Measurements from ENCODE around the gene ADAMTS14. TPM values are rescaled to one million over a fixed set of nuclear protein-coding genes. Genes with fewer than 3 reads are reported as not detected.

ADAMTS14 gene
- polyA plus RNA-seq, 6 donors from 2014 or later: not detected

DNA sequence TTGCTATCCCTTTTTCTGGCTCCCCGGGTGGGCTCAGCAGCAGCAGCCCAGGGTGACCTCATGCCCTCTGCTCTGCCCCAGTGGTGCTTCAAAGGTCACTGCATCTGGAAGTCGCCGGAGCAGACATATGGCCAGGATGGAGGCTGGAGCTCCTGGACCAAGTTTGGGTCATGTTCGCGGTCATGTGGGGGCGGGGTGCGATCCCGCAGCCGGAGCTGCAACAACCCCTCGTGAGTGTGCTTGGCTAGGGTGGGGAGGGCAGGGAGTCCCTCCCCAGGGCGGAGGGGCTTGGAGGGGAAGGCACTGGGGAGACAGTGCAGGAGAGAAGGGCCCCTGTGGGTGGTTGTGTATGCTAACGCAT lies 66.4 kb downstream of the ADAMTS14 start:
- no peak overlapping the region for H3K4me3 Mint-ChIP-seq
- DNase-seq (no peak), ATAC-seq (ENCODE audit: low read depth in 2 of 2) (no peak)
- no peaks in the 10 kb centered on the region for H3K4me1 Mint-ChIP-seq
- peaks cover 0 to 5% (median 0%) of the 10 kb centered on the region in 3 donors for H3K27me3 Mint-ChIP-seq
- no peaks in the 10 kb centered on the region for H3K36me3 Mint-ChIP-seq
- H3K9me3 Mint-ChIP-seq: no peaks in the 10 kb centered on the region
- no peak overlapping the region for H3K27ac Mint-ChIP-seq

- Mint-ChIP-seq H3K9me3 (peaks cover 0 to 2% (median 0%) of the 10 kb centered on the region in 7 donors), H3K36me3 (no peaks in the 10 kb centered on the region), H3K27ac (no peak overlapping the region), H3K4me3 (no peak overlapping the region), H3K27me3 (peaks cover 0 to 4% (median 0%) of the 10 kb centered on the region in 3 donors), H3K4me1 (no peaks in the 10 kb centered on the region)
- DNase-seq (no peak), ATAC-seq (ENCODE audit: low read depth in 2 of 2) (no peak)
These were observed 68.3 kb downstream of the ADAMTS14 start for GRCh38 chr10:70740406-70741288.

DNA sequence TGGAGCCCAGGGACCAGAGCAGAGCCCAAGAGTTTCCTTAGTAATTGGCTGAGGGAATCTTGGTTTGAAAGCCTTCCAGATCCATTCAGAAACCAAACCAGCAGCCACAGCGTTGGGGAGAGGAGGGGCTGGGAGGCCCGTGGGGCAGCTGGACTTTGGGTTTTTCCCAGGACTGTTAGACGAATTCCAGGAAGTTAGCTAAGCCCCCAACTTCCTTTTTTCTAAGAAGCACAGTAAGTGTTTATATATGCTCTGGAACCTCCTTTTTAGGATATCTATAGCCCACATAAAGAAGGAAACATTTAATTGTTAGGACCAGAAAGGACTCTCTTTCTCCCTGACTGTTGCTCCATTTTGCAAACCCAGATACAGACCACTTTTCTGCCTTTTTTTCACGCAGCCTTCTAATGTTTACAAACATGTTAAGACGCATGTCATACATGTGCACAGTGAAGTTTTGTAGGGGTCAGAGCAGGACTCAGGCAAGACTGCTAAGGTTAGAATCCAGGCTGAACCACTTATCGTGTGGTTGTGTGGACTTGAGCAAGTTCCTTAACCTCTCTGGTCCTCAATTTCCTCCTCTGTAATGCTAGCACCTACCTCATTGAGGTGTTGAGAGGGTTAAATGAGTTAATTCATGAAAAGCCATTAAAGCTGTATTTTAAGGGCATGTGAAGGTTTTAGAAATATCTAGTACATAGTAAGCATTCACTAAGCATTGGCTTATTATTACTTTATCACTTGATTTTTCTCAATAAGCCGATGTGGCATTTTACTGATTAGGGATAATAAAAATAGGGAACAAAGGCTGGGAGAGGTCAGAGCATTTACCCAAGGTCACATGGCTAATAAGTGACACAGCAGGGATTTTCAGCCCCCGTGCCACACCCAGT lies 70.5 kb downstream of the ADAMTS14 start:
- ATAC-seq (ENCODE audit: low read depth in 2 of 2) (no peak), DNase-seq (no peak)
- Mint-ChIP-seq H3K27me3 (no peaks in the 10 kb centered on the region), H3K4me3 (no peak overlapping the region), H3K4me1 (no peaks in the 10 kb centered on the region), H3K36me3 (no peaks in the 10 kb centered on the region), H3K9me3 (peaks cover 0 to 2% (median 0%) of the 10 kb centered on the region in 7 donors), H3K27ac (no peak overlapping the region)

GRCh38 chr10:70743430-70743788 lies 71.1 kb downstream of the ADAMTS14 start:
- no peak overlapping the region for H3K27ac Mint-ChIP-seq
- peaks cover 0 to 2% (median 0%) of the 10 kb centered on the region in 7 donors for H3K9me3 Mint-ChIP-seq
- no peaks in the 10 kb centered on the region for H3K27me3 Mint-ChIP-seq
- no peak for ATAC-seq (ENCODE audit: low read depth in 2 of 2)
- no peak overlapping the region for H3K4me3 Mint-ChIP-seq
- H3K36me3 Mint-ChIP-seq: no peaks in the 10 kb centered on the region
- no peaks in the 10 kb centered on the region for H3K4me1 Mint-ChIP-seq
- DNase-seq: no peak

DNA sequence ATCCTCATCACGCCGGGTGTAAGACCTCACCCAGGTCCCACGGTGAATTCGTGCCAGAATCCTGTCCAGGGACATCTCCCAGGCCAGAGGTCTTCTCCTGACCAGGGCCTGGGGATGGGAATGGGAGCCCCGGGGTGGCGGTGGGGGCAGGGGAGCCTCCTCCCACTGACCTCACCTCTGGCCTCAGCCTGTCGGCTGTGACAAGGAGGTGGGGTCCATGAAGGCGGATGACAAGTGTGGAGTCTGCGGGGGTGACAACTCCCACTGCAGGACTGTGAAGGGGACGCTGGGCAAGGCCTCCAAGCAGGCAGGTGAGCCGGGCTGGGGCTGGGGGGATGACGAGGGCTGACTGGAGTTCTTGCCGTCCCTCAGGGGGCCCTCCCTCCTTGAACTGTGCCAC lies 71.6 kb downstream of the ADAMTS14 start:
- H3K36me3 Mint-ChIP-seq: no peaks in the 10 kb centered on the region

DNA sequence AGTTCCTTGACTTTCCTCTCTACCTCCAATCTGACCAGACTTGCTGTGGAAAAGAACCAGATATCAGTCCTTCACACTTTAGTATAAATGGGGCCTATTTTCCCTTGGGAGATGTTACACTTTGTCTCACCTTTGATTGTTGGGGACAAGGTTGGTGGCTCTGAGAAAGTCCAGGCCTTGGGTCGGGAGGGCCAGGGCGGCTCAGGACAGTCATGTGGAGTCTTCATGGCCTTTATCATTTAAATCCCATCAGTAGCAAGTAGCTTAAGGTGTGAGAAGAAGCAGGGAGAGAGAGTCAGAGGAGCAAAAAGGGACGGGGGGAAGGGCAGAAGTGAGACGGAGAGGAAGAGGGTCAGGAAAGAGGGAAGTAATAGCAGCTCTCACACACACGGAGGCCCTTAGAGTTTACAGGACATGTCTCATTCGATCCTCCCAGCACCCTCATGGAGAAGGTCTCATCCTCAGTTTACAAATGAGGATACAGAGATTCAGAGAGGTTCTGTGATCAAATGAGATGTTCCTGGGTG lies 72.4 kb downstream of the ADAMTS14 start:
- no peak overlapping the region for H3K27ac Mint-ChIP-seq
- no peak for ATAC-seq (ENCODE audit: low read depth in 2 of 2)

More for the DNA sequence above, 71.6 kb downstream of the ADAMTS14 start:
- no peak for ATAC-seq (ENCODE audit: low read depth in 2 of 2)
- peaks cover 0 to 2% (median 0%) of the 10 kb centered on the region in 7 donors for H3K9me3 Mint-ChIP-seq
- no peak overlapping the region for H3K27ac Mint-ChIP-seq
- H3K4me1 Mint-ChIP-seq: no peaks in the 10 kb centered on the region
- H3K4me3 Mint-ChIP-seq: no peak overlapping the region
- no peak for DNase-seq
- H3K27me3 Mint-ChIP-seq: no peaks in the 10 kb centered on the region

GRCh38 chr10:70745555-70745954 lies 73.2 kb downstream of the ADAMTS14 start:
- ATAC-seq (ENCODE audit: low read depth in 2 of 2): no peak
- no peaks in the 10 kb centered on the region for H3K4me1 Mint-ChIP-seq

More for the DNA sequence above, 72.4 kb downstream of the ADAMTS14 start:
- Mint-ChIP-seq H3K4me1 (no peaks in the 10 kb centered on the region), H3K9me3 (peaks cover 0 to 2% (median 0%) of the 10 kb centered on the region in 7 donors), H3K36me3 (no peaks in the 10 kb centered on the region), H3K4me3 (no peak overlapping the region), H3K27me3 (peaks cover 0 to 8% (median 0%) of the 10 kb centered on the region in 3 donors)
- DNase-seq: no peak

DNA sequence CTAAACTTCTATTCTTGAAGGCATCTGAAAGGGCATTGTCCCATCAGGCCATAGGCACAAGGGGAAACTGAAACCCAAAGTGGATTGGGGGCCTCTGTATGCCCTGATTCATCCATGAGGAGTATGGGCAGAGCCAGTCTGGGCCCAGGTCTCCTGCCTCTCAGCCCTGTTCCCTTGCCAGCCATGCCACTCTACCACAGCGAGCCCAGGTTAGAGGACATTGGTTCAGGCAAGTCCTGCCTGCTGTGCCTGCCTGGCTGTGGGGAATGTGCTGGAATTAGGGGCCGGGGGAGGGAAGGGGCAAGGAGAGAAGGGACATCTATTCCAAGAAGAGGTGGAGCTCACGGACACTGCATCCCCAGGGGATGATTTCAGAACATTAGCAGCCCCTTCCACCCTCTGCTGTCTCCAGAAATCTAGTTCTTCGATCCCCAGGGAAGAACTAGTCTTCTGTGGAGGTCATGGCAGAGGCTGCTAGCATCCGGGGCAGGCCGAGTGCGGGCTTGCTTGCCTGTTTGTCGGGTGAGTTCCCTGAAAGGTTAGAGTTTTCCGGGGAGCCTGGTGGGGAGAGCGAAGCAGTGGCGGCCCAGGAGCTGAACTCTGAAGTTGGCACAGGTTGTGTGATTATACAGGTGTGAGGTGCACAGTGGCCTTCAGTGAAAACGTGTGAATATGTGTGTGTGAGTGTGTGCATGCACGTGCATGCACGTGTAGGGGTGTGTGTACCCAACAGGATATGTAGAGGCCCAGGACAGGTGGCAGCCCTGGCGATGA lies 75.1 kb downstream of the ADAMTS14 start:
- no peak overlapping the region for H3K4me3 Mint-ChIP-seq
- DNase-seq (no peak), ATAC-seq (ENCODE audit: low read depth in 2 of 2) (no peak)
- H3K27me3 Mint-ChIP-seq: peaks cover 0 to 8% (median 0%) of the 10 kb centered on the region in 3 donors
- no peak overlapping the region for H3K27ac Mint-ChIP-seq
- H3K9me3 Mint-ChIP-seq: peaks cover 0 to 2% (median 0%) of the 10 kb centered on the region in 7 donors
- no peaks in the 10 kb centered on the region for H3K36me3 Mint-ChIP-seq
- H3K4me1 Mint-ChIP-seq: no peaks in the 10 kb centered on the region

More at GRCh38 chr10:70745555-70745954, 73.2 kb downstream of the ADAMTS14 start:
- no peak overlapping the region for H3K27ac Mint-ChIP-seq
- DNase-seq: no peak
- peaks cover 0 to 2% (median 0%) of the 10 kb centered on the region in 7 donors for H3K9me3 Mint-ChIP-seq
- H3K36me3 Mint-ChIP-seq: no peaks in the 10 kb centered on the region
- H3K27me3 Mint-ChIP-seq: peaks cover 0 to 8% (median 0%) of the 10 kb centered on the region in 3 donors
- H3K4me3 Mint-ChIP-seq: no peak overlapping the region

- Mint-ChIP-seq H3K36me3 (no peaks in the 10 kb centered on the region), H3K4me1 (no peaks in the 10 kb centered on the region), H3K27ac (peak overlapping the region in 1 of 6 donors; percentile 33), H3K4me3 (peak overlapping the region in 1 of 8 donors; percentile 49), H3K9me3 (peaks cover 0 to 2% (median 0%) of the 10 kb centered on the region in 7 donors), H3K27me3 (peaks cover 0 to 8% (median 0%) of the 10 kb centered on the region in 3 donors)
- no peak for ATAC-seq (ENCODE audit: low read depth in 2 of 2)
- DNase-seq: no peak
These were observed 76.0 kb downstream of the ADAMTS14 start for GRCh38 chr10:70748305-70748704.

- Mint-ChIP-seq H3K4me1 (no peaks in the 10 kb centered on the region), H3K4me3 (no peak overlapping the region), H3K27me3 (peaks cover 0 to 8% (median under 1%) of the 10 kb centered on the region in 3 donors), H3K36me3 (no peaks in the 10 kb centered on the region), H3K9me3 (peaks cover 0 to 2% (median 0%) of the 10 kb centered on the region in 7 donors), H3K27ac (peak overlapping the region in 1 of 6 donors; percentile 75)
- no peak for DNase-seq
- no peak for ATAC-seq (ENCODE audit: low read depth in 2 of 2)
These were observed 76.7 kb downstream of the ADAMTS14 start for GRCh38 chr10:70748801-70749573.

- H3K4me3 Mint-ChIP-seq: no peak overlapping the region
- peaks cover 0 to 2% (median 0%) of the 10 kb centered on the region in 7 donors for H3K9me3 Mint-ChIP-seq
- peaks cover 0 to 16% (median 7%) of the 10 kb centered on the region in 3 donors for H3K27me3 Mint-ChIP-seq
- DNase-seq (no peak), ATAC-seq (ENCODE audit: low read depth in 2 of 2) (no peak)
- H3K27ac Mint-ChIP-seq: peak overlapping the region in 1 of 6 donors; percentile 67
- H3K4me1 Mint-ChIP-seq: no peaks in the 10 kb centered on the region
- no peaks in the 10 kb centered on the region for H3K36me3 Mint-ChIP-seq
These were observed 77.5 kb downstream of the ADAMTS14 start for GRCh38 chr10:70749756-70750155.

GRCh38 chr10:70750156-70750703 lies 77.9 kb downstream of the ADAMTS14 start:
- ATAC-seq (ENCODE audit: low read depth in 2 of 2): no peak
- H3K4me1 Mint-ChIP-seq: no peaks in the 10 kb centered on the region
- no peak overlapping the region for H3K4me3 Mint-ChIP-seq
- DNase-seq: no peak
- H3K27ac Mint-ChIP-seq: no peak overlapping the region
- H3K36me3 Mint-ChIP-seq: no peaks in the 10 kb centered on the region
- peaks cover 0 to 18% (median 7%) of the 10 kb centered on the region in 3 donors for H3K27me3 Mint-ChIP-seq
- H3K9me3 Mint-ChIP-seq: peaks cover 0 to 2% (median 0%) of the 10 kb centered on the region in 7 donors

All from naive B cell (primary cell).